HG03575 (cell line): ENCODE results near the gene TNS1.

ENCODE experiments used
- ATAC-seq: cut with Tn5 transposase; IDR thresholded peaks from one replicate; pipeline ENCODE4 v1.9.1; 2021; ENCODE audit not compliant: unreplicated experiment, insufficient number of reproducible peaks, low FRiP score; ENCODE audit errors: extremely low read depth

Gene TNS1

GRCh38 chr2:217766356-217766755 lies 236.4 kb downstream of the TNS1 start:
- ATAC-seq: no peak

- no peak for ATAC-seq
Observed at GRCh38 chr2:217761645-217762277, 241.0 kb downstream of the TNS1 start.

GRCh38 chr2:217759991-217760390 lies 242.8 kb downstream of the TNS1 start:
- ATAC-seq: no peak

- ATAC-seq: no peak
Observed at GRCh38 chr2:217757108-217757463, 245.7 kb downstream of the TNS1 start.

GRCh38 chr2:217756375-217757107 lies 246.3 kb downstream of the TNS1 start:
- no peak for ATAC-seq

GRCh38 chr2:217755027-217755745 lies 247.6 kb downstream of the TNS1 start:
- ATAC-seq: no peak

GRCh38 chr2:217753460-217754200 lies 249.2 kb downstream of the TNS1 start:
- ATAC-seq: no peak

GRCh38 chr2:217752714-217753459 lies 249.9 kb downstream of the TNS1 start:
- ATAC-seq: no peak

- ATAC-seq: no peak
Observed at GRCh38 chr2:217751952-217752351, 250.8 kb downstream of the TNS1 start.

- ATAC-seq: no peak
Observed at GRCh38 chr2:217751192-217751591, 251.6 kb downstream of the TNS1 start.
